Measurements from ENCODE around the gene NDFIP1. TPM values are rescaled to one million over a fixed set of nuclear protein-coding genes. Genes with fewer than 3 reads are reported as not detected.

NDFIP1 gene
- total RNA-seq, 1 donor from 2014 or later = 46.7 TPM

DNA sequence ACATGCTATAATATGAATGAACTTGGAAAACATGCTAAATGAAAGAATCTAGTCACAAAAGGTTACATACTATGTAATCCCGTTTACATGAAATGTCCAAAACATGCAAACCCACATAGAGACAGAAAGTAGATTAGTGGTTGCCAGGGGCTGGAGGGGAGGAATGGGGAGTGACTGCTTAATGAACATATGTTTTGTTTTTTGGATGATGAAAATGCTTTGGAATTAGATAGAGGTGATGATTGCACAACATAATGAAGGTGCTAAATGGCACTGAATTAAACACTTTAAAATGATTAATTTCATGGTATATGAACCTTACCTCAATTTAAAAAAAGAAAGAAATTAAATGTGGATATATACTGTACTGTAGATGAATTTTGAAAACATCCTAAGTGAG, 17.6 kb upstream of the NDFIP1 start:
- no peak for ATAC-seq
- no peak for DNase-seq (ENCODE audit: low spot score)

DNA sequence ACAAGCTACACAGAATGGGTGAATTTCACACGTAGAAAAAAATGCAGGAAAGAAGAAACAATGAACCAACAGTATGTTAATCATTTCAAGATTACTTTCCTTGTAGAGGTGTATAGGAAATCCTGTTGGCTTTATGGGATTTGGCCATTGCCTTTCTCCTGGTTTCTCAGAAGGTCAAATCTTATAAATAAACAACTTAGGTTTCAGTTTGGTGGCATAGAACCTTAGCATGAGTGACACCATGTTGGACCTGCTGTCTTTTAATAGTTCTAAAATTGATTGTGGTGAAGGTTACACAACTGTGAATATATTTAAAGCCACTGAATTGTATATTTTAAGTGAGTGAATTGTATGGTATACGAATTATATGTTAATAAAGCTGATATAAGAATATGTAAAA, 16.7 kb upstream of the NDFIP1 start:
- no peak for ATAC-seq
- DNase-seq (ENCODE audit: low spot score) = no peak

DNA sequence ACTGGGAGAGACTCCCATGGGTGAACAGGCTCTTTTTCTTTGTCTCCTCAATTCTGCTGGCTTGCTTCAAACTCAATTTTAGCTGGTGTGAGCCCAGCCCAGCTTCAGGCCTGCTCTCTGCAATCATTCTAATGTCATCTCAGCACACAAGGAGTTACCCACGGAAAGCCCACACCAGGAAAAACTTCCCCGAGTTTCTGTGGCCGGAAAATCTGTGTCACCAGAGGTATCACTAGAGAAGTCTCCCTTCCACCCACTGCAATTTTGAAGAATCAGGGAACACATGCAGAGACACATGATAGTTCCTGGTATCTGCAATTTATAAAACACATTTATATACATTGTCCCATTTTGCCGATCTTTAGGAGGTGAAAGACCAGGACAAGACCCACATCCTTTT, 13.5 kb upstream of the NDFIP1 start:
- no peak for DNase-seq (ENCODE audit: low spot score)
- no peak for ATAC-seq

DNA sequence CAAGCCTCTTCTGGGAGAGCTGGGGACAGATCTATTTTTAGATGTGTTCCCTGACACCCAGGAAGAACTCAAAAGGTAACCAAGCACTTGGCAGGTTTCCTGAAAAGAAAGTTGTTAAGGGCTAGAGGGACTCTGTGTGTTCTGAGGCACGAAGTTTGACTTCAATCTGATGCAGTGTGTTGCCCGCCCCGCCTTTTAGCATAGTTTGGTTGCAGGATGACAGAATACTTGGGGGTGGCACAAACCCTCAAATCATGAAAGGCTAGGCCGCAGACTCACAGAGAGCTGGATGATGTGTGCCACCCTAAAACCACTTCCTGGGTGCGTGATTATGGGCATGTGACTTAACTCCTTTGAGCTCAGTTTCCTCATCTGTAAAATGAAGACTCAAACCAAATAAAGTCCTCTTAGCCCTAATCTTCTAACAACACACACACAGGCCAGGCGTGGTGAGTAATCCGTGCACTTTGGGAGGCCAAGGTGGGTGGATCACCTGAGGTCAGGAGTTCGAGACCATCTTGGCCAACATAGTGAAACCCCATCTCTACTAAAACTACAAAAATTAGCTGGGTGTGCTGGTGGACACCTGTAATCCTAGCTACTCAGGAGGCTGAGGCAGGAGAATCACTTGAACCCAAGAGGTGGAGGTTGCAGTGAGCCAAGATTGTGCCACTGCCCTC, 12.8 kb upstream of the NDFIP1 start:
- DNase-seq (ENCODE audit: low spot score) (no peak), ATAC-seq (no peak)

DNA sequence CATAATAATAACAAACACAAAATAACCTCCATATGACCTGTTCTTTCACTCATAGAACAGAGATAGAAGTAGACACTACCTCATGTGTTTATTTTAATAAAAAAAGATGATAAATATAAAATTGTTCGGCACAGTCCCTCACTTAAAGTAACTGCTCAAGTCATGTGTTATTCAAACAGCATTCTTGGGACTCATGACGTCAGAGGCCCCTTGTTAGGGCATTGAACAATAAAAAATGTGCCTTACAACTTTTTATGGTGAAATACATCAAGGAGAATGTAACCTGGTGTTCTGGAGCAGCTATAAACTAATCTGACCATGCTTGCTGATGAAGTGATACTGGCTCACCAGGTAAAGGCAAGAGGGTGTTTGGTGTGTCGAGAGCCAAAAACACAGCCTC, 12.2 kb upstream of the NDFIP1 start:
- ATAC-seq = no peak
- no peak for DNase-seq (ENCODE audit: low spot score)

DNA sequence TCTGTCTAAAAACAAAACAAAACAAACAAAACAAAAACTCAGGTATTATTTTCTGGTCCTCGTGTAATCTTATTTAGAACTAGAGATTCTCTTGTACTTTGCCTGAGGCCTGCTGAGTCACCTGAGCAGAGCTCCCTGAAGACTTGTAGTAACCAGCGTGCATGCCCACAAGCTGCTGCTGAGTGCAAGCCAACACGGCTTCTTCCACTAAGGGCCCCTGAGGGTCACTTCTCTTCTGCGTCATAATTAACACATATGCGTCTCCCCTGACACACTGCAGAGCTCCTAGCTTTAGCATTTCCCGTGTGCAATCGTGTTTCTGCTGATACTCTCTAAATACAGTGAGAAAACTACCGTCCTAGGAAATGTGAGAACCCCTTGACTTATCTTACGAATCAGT, 10.9 kb upstream of the NDFIP1 start:
- no peak for DNase-seq (ENCODE audit: low spot score)
- no peak for ATAC-seq

DNA sequence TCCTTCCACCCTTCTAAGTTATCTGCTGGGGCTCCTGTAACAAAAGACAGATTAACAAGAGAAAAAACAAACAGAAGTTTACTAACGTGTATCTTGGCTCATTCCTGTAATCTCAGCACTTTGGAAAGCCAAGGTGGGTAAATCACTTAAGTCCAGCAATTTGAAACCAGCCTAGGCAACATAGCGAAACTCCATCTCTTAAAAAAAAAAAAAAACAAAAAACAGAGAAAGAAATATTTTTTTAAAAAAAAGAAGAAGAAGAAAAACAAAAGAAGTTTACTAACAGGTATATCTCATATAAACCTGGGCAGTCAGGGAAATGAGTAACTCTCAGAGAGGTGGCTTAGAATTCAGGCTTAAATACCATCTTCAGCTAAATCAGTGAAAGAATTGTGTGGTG, 10.3 kb upstream of the NDFIP1 start:
- no peak for DNase-seq (ENCODE audit: low spot score)
- no peak for ATAC-seq

DNA sequence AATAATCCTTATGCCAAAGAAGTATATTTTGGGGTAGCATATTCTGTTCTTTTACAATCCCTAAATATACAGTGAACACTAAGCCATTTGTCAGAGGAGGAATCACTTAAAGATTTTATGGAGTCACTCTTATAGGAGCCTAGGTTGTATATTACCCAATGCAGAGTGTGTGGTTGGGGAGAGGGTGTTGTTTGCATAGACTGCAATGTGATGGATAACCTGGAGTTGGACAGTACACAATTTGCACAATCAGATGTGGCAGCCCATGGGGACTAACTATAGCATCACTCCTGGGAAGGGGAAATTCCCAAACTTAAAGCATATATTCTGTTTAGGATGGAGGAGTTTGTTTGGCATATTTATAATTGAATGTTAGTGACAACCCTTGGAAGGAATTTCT, 9.6 kb upstream of the NDFIP1 start:
- DNase-seq (ENCODE audit: low spot score) = no peak
- no peak for ATAC-seq

DNA sequence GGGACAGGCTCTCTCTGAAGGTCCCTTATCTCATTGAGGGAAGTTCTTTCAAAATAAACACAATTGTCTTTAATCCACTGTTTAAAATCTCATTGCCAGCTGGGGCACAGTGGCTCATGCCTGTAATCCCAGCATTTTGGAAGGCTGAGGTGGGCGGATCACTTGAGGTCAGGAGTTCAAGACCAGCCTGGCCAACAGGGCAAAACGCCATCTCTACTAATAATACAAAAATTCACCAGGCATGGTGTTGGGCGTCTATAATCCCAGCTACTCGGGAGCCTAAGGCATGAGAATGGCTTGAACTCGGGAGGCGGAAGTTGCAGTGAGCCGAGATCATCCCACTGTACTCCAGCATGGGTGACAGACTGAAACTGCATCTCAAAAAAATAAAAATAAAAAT, 8.3 kb upstream of the NDFIP1 start:
- no peak for DNase-seq (ENCODE audit: low spot score)
- peak; percentile 46 for ATAC-seq

DNA sequence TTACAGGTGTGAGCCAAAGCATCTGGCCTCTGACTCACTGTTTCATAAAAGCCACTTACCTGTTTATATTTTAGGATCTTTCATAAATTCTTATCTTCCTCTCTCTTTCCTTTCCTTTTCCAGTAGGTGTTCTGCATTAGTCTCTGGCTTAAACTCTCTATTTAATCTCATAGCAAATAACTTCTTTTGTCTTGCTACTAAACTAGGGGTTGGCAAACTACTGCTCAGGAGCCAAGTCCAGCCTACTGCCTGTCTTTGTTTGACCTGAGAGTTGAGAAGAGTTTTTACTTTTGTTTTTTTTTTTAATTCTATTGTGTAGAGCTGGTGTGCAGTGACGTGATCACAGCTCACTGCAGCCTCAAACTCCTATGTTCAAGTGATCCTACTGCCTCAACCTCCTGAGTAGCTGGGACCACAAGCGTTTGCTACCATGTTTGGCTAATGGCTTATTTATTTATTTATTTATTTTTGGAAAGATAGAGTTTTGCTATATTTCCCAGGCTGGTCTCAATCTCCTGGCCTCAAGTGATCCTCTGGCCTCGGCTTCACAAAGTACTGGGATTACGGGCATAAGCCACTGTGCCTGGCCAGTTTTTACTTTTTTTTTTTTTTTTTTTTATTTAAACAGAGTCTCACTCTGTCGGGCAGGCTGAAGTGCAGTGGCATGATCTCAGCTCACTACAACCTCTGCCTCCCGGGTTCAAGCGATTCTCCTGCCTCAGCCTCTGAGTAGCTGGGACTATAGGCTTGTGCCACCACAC, 5.4 kb upstream of the NDFIP1 start:
- ATAC-seq (peak; percentile 66), DNase-seq (ENCODE audit: low spot score) (no peak)

DNA sequence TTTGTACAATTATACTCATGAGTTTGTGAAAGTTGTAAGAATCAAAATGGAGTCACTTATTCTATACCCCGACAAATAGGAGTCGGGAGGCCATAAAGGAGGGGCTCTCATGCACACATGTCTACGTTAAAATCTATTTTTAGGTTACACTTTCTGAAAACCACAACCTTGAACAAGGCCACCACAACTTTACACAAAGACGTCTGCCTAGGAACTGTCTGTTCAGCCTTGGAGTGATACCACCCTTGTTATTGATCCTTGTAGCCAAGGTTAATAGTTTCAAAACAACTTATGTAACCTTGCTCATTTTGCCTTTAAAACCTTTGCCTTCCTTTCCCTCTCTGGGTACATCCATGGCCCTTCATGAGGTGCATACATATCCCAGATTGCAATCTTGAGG, 4.1 kb upstream of the NDFIP1 start:
- DNase-seq (ENCODE audit: low spot score) (no peak), ATAC-seq (no peak)

DNA sequence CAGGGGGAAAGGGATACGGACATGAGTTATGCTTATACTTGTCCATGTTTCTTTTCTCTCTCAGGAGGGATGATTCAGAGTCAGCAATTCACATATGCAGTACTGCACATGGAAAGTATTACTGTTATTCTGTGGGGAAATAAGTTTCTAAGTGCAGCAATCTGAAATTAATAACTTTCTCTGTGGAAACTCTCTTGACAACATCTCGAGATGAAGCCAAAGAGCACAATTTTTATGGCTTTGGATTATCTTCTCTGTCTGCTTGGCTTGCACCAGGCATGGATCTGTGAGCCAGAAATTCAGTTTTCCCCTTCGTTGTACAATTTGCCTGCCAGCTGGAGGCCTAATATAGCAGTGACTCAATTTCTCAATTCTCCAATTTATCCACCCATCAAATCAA, 2.5 kb upstream of the NDFIP1 start:
- DNase-seq (ENCODE audit: low spot score) = no peak
- ATAC-seq = no peak

DNA sequence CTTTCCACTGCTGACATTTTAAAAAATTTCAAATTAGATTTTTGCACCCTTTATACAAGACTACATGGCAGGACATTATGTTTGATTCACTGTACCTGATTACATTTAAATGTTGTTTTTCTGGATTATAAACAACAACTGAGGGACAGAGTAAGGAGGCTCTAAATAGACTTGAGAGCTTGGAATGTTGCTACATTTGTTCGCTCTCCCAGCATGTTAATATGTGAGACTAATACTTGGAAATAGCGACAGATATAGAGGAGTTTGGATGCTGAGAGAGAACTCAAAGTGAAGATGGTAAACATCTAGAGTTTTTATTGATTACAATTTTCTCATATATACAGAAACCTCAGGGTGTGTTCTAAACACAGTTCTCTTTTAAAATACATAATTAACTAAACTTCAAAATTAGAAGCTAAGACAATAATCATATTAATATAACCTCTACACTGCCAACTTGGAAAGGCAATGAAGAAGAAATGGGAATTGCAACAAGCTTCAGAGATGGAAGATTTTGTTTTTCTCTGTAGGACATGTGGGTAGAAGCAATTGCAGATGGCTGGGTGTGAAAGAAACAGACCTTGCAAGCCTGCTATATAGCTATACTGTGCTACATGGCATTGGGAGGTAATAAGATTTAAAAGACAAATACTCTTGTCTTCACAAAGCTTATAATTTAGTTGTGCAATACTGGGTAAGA, 1.4 kb upstream of the NDFIP1 start:
- no peak for DNase-seq (ENCODE audit: low spot score)
- no peak for ATAC-seq

DNA sequence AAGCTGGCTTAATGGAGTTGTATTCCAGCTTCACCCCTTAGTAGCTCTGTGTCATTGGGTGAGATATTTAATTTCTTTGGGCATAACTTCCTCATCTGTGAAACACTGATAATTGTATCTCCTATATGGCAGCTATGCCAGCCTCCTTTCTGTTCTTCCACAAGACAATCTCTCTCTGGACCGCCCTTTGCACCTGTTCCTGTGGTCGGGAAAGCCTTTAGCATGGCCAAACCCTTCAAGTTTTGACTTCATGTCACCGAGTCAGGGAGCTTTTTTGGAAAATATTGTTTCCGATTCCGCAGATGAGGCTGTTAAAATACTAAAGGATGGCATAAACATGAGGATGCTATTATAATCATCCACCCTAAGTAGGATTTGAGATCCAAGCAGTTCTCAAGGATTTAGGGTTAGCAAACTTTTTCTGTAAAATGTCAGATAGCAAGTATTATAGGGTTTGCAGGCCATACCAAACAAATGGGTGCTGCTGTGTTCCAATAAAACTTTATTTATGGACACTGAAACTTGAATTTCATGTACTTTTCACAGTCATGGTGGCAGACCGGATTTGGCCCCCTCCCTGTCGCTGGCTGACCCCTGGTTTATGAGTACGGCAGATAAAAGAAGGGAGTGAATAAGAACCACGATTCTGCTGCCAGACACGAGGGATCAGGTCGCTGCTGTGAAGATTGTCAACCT, 695 bp upstream of the NDFIP1 start:
- DNase-seq (ENCODE audit: low spot score) = no peak
- ATAC-seq = no peak

DNA sequence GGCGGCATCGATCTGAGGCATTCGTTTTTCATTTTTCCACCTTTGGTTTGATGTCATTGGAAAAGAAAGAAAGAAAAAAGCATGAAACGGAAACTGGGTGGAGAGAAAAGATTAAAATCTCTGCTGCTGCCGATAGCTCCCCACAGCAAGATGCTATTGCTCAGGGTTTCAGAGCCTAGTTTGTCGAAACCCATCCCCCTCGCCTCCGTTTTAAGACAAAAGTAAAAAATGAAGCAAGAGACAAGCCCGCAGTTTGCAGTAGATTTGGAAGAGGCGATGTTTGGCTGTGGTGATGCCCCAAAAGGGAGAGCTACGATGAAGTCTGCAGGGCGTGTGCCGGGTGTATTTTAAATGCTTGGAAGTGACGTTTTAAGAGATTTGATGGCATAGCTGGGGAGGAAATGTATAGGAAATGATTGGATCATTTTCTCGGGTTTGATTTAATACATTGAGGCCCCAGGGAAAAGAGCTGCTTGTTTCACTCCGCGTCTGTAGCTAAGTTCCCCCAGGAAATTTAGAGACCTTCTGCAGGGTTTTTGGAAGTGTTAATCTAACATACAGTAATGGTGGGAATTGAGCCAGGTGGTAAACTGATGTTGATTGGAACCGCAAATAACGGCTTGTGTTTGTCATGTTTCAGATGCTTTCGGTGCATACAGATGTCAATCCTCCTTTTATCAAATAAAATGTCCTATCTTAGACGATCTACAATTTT, 909 bp downstream of the NDFIP1 start:
- ATAC-seq = peak; percentile 7
- no peak for DNase-seq (ENCODE audit: low spot score)

DNA sequence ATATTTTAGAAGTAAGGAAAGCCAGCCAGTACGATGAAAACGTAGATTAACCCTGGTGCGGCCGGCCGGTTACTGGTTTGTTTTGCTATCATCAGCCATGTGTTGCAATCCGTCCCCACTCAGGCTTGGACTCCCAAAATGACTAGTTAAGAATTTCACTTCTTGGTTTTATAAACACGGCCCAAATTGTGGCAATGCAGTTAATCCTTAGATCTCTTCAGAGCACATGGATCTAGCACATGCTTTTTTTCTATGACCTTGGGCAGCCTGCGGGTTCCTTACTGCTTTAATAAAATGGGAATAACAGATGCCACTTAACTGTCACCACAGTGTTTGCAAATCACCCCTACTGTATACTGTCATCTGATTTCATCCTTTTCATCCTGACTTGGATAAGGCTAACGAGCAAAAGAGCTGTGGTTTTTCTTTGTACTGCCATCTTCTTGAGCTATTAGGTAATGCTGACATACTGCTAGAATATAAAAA, 1.5 kb downstream of the NDFIP1 start:
- peak; percentile 54 for DNase-seq (ENCODE audit: low spot score)
- no peak for ATAC-seq

DNA sequence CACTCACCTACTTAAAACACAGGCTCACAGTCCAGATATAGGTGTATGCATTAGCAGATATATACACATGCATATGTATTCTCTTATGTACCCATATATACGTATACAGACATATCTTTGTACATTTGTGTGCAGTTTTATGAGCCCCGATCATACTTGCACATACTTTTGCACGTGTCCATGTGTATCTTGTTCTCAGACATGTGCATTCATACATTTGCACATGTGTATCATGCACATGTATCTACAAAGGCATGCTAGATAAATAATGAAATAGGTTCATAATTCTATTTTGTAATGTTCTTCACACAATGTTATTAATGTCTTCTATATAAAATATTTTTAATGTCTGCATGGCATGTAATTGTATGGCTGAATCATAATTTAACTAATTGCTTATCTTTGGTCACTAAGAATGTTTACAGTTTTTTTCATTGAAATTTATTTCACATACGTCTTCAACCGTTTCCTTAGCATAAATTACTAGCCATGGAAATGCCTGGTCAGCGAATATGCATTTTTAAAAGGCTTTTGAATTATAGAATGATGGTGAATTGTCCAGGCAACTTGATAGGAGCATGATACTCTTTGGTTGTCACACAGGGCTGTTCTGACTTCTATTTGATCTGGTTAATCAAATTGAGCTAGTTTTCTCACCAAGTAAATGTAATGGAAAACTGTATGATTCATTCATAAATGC, 2.6 kb downstream of the NDFIP1 start:
- no peak for DNase-seq (ENCODE audit: low spot score)
- no peak for ATAC-seq

DNA sequence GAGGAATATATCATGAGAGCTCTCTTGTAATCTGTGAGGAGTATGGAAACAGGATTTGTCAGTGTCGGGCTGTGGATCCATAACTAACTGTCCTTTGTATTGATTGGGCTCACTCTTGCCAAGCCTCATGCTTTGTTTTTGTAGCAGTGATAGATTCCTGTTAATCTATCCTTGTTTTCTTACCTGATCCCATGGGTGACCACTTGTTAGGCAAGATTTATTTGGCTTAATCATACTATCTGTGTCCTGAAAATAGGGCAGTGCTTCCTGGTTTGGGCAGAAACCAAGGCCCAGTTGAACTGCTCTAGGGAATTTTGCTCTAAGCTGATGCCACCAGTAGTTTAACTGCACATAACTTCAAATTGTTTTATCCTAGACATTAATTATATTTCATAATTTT, 6.1 kb downstream of the NDFIP1 start:
- no peak for DNase-seq (ENCODE audit: low spot score)
- ATAC-seq = peak; percentile 92

DNA sequence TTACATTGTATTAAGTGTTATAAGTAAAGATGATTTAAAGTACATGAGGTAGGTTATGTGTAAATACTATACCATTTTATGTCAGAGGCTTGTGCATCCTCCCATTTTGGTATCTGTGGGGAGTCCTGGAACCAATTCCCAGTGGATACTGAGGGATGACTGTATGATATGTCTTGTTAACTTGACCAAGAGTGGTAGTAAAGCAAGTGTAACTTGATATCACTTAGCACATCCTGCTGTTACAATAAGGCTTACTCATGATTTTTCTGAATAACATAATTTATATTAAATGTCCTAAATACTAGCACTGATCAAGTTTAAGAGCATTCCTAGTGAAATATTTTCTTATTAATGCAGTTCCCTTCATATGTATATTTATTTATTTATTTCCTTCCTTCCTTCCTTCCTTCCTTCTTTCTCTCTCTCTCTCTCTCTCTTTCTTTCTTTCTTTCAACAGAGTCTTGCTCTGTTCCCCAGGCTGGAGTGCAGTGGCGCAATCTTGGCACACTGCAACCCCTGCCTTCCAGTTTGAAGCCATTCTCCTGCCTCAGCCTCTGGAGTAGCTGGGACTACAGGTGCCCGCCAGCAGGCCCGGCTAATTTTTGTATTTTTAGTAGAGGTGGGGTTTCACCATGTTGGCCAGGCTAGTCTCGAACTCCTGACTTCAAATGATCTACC, 7.5 kb downstream of the NDFIP1 start:
- no peak for DNase-seq (ENCODE audit: low spot score)

More for the DNA sequence above, 7.5 kb downstream of the NDFIP1 start:
- peak; percentile 28 for ATAC-seq
